K562 (cell line): ENCODE measurements around the gene ADCY5.

ENCODE experiments used
- ZNF512 ChIP-seq: IDR thresholded peaks from 2 replicates; pipeline ENCODE4 v1.6.1; 2016; ENCODE audit warnings: missing genetic modification characterization, missing compliant biosample characterization
- TF ChIP-seq, protein P1 (sequence below), 3 experiments: IDR thresholded peaks in 2 of 3; conservative IDR thresholded peaks in 1 of 3; 2 replicates each; pipeline ENCODE4 v1.5.1; 2011 to 2012; ENCODE audit warnings: low read length in 3 of 3, mild to moderate bottlenecking in 3 of 3, control low read depth in 2 of 3, improper control_type of control experiment in 1 of 3, inconsistent platforms in 1 of 3, low read depth in 1 of 3, mixed read lengths in 1 of 3, moderate library complexity in 1 of 3; ENCODE audit not compliant: insufficient read depth in 2 of 3

- no peak for TF ChIP-seq ZNF512
- TF ChIP-seq, protein P1, sequence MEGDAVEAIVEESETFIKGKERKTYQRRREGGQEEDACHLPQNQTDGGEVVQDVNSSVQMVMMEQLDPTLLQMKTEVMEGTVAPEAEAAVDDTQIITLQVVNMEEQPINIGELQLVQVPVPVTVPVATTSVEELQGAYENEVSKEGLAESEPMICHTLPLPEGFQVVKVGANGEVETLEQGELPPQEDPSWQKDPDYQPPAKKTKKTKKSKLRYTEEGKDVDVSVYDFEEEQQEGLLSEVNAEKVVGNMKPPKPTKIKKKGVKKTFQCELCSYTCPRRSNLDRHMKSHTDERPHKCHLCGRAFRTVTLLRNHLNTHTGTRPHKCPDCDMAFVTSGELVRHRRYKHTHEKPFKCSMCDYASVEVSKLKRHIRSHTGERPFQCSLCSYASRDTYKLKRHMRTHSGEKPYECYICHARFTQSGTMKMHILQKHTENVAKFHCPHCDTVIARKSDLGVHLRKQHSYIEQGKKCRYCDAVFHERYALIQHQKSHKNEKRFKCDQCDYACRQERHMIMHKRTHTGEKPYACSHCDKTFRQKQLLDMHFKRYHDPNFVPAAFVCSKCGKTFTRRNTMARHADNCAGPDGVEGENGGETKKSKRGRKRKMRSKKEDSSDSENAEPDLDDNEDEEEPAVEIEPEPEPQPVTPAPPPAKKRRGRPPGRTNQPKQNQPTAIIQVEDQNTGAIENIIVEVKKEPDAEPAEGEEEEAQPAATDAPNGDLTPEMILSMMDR (IDR thresholded peaks at IDR 0.05 in 2 of 3, conservative IDR thresholded peaks at IDR 0.05 in 1 of 3; ENCODE audit: insufficient read depth in 2 of 3, low read depth in 1 of 3, low read length in 3 of 3) = no peak
Measured at GRCh38 chr3:123449997-123450604, 1.2 kb upstream of the ADCY5 start.
